Measurements from ENCODE around the gene KRTAP12-2. TPM values are rescaled to one million over a fixed set of nuclear protein-coding genes. Genes with fewer than 3 reads are reported as not detected.
"Not testable (repeated sequence)": the region's sequence is repeated elsewhere in the genome, so short reads cannot be mapped to it uniquely, and the experiment has no call there.

Gene KRTAP12-2
- total RNA-seq, 1 donor from 2014 or later, result not detected

DNA sequence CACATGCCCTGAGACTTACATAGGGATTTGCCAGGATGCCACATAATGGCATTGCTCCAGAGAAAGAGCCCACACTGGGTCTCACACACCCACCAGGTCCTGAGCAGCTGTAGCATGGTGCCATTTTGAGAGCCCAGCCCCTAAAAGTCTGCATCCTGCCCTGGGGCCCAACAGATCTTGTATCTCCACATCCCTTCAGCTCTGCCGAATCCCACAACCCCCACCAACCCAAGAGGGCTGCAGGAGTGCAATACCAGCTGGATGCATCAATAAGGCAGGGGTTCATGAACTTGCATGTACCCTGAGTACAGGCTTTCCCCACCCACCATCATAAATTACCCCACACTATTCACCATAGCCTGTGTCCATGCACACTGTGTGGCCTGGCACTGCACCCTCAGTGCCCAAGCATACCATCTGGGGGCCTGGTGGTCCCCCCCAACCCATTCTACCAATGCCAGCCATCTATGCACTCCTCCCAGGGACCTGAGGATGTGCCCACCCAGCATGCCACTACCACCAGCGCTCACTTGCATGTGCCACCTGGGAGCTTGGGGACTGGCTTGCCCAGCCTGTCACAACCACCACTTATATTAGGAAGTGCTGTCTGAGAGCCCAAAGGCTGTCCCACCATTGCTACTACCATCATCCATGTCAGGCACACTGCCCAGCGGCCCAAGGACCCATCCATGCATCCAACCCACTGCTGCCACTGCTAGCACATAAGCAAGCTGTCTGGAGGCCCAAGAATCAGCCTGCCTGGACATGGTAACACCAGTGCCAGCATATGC is 4.1 kb upstream of the KRTAP12-2 start:
- Mint-ChIP-seq H3K27me3 (peaks cover 21% of the 10 kb centered on the region), H3K4me3 (no peak overlapping the region), H3K36me3 (ENCODE audit: low read depth) (no peaks in the 10 kb centered on the region), H3K9me3 (peaks cover 16% of the 10 kb centered on the region), H3K27ac (no peak overlapping the region), H3K4me1 (no peaks in the 10 kb centered on the region)
- POLR2A ChIA-PET, result no interaction called here
- intact Hi-C loops (cut with micrococcal nuclease), result no loop called here
- ATAC-seq (ENCODE audit: low read depth) (no peak), DNase-seq (no peak)
- CTCF ChIA-PET, result no interaction called here
- TF ChIP-seq, protein P1, sequence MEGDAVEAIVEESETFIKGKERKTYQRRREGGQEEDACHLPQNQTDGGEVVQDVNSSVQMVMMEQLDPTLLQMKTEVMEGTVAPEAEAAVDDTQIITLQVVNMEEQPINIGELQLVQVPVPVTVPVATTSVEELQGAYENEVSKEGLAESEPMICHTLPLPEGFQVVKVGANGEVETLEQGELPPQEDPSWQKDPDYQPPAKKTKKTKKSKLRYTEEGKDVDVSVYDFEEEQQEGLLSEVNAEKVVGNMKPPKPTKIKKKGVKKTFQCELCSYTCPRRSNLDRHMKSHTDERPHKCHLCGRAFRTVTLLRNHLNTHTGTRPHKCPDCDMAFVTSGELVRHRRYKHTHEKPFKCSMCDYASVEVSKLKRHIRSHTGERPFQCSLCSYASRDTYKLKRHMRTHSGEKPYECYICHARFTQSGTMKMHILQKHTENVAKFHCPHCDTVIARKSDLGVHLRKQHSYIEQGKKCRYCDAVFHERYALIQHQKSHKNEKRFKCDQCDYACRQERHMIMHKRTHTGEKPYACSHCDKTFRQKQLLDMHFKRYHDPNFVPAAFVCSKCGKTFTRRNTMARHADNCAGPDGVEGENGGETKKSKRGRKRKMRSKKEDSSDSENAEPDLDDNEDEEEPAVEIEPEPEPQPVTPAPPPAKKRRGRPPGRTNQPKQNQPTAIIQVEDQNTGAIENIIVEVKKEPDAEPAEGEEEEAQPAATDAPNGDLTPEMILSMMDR (IDR thresholded peaks at IDR 0.05), result no peak

DNA sequence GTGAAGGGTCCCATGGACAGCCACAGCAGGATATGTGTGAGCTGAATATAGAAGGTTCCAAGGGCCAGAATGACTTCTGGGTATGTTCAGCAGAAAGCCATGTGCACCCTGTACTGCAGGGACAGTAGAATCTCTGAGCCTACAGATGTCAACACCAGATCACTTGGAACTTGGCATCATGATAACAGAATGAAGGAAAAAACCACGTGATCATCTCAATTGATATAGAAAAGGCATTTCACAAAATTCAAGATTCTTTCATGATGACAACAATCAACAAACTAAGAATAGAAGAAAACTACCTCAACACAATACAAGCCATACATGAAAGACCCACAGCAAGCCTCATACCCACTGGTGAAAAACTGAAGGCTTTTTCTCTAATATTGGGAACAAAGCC is 885 bp upstream of the KRTAP12-2 start:
- DNase-seq (no peak), ATAC-seq (ENCODE audit: low read depth) (no peak)
- POLR2A ChIA-PET, result no interaction called here
- no peak overlapping the region for H3K4me3 Mint-ChIP-seq
- H3K9me3 Mint-ChIP-seq, result peaks cover 12% of the 10 kb centered on the region
- H3K36me3 Mint-ChIP-seq (ENCODE audit: low read depth), result no peaks in the 10 kb centered on the region
- peaks cover 29% of the 10 kb centered on the region for H3K27me3 Mint-ChIP-seq
- TF ChIP-seq, protein P1 (IDR thresholded peaks at IDR 0.05), result no peak
- intact Hi-C loops (cut with micrococcal nuclease), result no loop called here
- no peaks in the 10 kb centered on the region for H3K4me1 Mint-ChIP-seq
- CTCF ChIA-PET, result no interaction called here
- no peak overlapping the region for H3K27ac Mint-ChIP-seq

DNA sequence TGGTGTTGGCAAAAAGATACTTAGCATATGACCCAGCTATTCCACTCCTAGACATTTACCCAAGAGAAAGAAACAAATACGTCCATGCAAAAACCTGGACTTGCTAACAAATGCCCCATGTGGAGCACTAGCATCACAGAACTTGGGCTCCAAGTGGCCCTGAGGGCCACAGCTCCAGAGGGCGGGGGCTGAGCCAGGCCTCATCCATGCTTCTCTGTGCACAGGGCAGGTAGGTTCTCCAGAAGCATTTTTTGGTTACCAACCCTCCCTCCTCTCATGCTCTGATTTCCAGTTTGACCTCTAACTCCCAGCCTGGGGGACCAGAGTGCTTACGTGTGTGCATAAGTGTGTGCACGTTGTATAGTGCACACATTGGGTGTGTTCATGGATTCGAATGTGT is 2.0 kb downstream of the KRTAP12-2 start:
- H3K27me3 Mint-ChIP-seq, result peaks cover 36% of the 10 kb centered on the region
- H3K4me3 Mint-ChIP-seq, result no peak overlapping the region
- H3K36me3 Mint-ChIP-seq (ENCODE audit: low read depth), result no peaks in the 10 kb centered on the region
- peaks cover 8% of the 10 kb centered on the region for H3K9me3 Mint-ChIP-seq
- ChIA-PET CTCF (no interaction called here), POLR2A (no interaction called here)
- no peak for ATAC-seq (ENCODE audit: low read depth)
- no peak overlapping the region for H3K27ac Mint-ChIP-seq
- TF ChIP-seq, protein P1 (IDR thresholded peaks at IDR 0.05), result no peak
- intact Hi-C loops (cut with micrococcal nuclease), result no loop called here
- no peaks in the 10 kb centered on the region for H3K4me1 Mint-ChIP-seq
- no peak for DNase-seq

GRCh38 chr21:44661567-44661966 is 5.2 kb downstream of the KRTAP12-2 start:
- intact Hi-C loops (cut with micrococcal nuclease); H3K36me3 Mint-ChIP-seq (ENCODE audit: low read depth); DNase-seq; H3K27ac Mint-ChIP-seq; POLR2A ChIA-PET; H3K4me1 Mint-ChIP-seq; ATAC-seq (ENCODE audit: low read depth); CTCF ChIA-PET; H3K4me3 Mint-ChIP-seq: not testable (repeated sequence)
- H3K9me3 Mint-ChIP-seq, result peaks cover 21% of the 10 kb centered on the region
- peaks cover 47% of the 10 kb centered on the region for H3K27me3 Mint-ChIP-seq

DNA sequence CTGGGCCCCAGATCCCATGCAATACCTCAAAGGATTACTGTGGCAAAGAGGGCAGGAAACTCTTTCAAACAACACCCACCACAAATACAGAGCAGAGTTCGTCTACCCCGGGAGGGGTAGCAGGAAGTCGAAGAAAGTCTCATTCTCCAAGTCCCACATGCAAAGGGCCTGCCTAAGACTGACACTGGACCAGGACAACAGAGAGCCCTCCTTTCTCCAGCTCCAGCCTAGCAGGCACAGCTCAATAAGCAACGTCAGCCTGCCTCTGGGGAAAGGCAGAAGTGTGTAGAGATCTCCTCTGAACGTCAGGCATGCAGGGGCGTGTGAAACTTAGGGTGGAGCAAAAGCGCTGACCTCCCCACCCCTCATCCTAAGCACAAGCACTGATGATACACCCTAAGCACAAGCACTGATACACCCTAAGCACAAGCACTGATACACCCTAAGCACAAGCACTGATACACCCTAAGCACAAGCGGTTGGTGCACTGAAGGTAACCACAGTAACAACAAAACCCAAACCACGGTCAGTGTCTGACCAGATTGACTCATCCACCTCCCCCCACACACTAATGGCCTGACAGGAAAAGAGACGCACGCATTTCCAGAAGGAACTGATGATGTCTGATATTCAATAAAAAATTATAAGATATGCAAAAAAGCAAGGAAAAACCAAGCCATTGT is 7.7 kb downstream of the KRTAP12-2 start:
- Mint-ChIP-seq H3K36me3 (ENCODE audit: low read depth) (no peaks in the 10 kb centered on the region), H3K4me3 (no peak overlapping the region), H3K27me3 (peaks cover 30% of the 10 kb centered on the region), H3K9me3 (peaks cover 24% of the 10 kb centered on the region), H3K4me1 (peaks cover 2% of the 10 kb centered on the region), H3K27ac (no peak overlapping the region)
- ATAC-seq (ENCODE audit: low read depth) (no peak), DNase-seq (no peak)
- ChIA-PET POLR2A (no interaction called here), CTCF (no interaction called here)
- TF ChIP-seq, protein P1 (IDR thresholded peaks at IDR 0.05), result no peak
- intact Hi-C loops (cut with micrococcal nuclease), result no loop called here

Measured in activated B cell treated with CpG ODN at 0.5 μM for 24 hours (primary cell).